GM19240 (cell line): Measurements from ENCODE around the gene USP10.

ENCODE experiments used
- DNase-seq: peaks from one replicate; pipeline ENCODE4 v3.0.0; 2011; ENCODE audit warnings: low spot score; ENCODE audit not compliant: insufficient read length

The USP10 gene

GRCh38 chr16:84795329-84796053 lies 95.7 kb downstream of the USP10 start:
- DNase-seq = no peak

GRCh38 chr16:84800158-84800978 lies 100.6 kb downstream of the USP10 start:
- DNase-seq = no peak

- no peak for DNase-seq
Measured at GRCh38 chr16:84803146-84803545, 103.3 kb downstream of the USP10 start.

GRCh38 chr16:84804326-84804725 lies 104.5 kb downstream of the USP10 start:
- no peak for DNase-seq

- no peak for DNase-seq
Measured at GRCh38 chr16:84806256-84806889, 106.6 kb downstream of the USP10 start.

- no peak for DNase-seq
Measured at GRCh38 chr16:84806890-84807258, 107.1 kb downstream of the USP10 start.

GRCh38 chr16:84807776-84808175 lies 108.0 kb downstream of the USP10 start:
- DNase-seq = no peak

GRCh38 chr16:84808826-84809225 lies 109.0 kb downstream of the USP10 start:
- DNase-seq = no peak

GRCh38 chr16:84810518-84811273 lies 110.9 kb downstream of the USP10 start:
- peak; percentile 43 for DNase-seq

GRCh38 chr16:84811529-84811928 lies 111.7 kb downstream of the USP10 start:
- DNase-seq = no peak

- no peak for DNase-seq
Measured at GRCh38 chr16:84813141-84813934, 113.5 kb downstream of the USP10 start.

- DNase-seq = no peak
Measured at GRCh38 chr16:84815462-84815861, 115.7 kb downstream of the USP10 start.

GRCh38 chr16:84816023-84816422 lies 116.2 kb downstream of the USP10 start:
- no peak for DNase-seq

- DNase-seq = no peak
Measured at GRCh38 chr16:84816485-84816884, 116.7 kb downstream of the USP10 start.

- no peak for DNase-seq
Measured at GRCh38 chr16:84817206-84817605, 117.4 kb downstream of the USP10 start.

- no peak for DNase-seq
Measured at GRCh38 chr16:84817613-84818012, 117.8 kb downstream of the USP10 start.

GRCh38 chr16:84818133-84818532 lies 118.3 kb downstream of the USP10 start:
- no peak for DNase-seq

- DNase-seq = no peak
Measured at GRCh38 chr16:84818989-84819643, 119.3 kb downstream of the USP10 start.

GRCh38 chr16:84819644-84820304 lies 120.0 kb downstream of the USP10 start, which contains the start of gene CRISPLD2:
TSS of gene CRISPLD2 (plus strand) at chr16:84819985. CDS start at chr16:84838496, 18,511 bp downstream.
- peak; percentile 59 for DNase-seq

- DNase-seq = no peak
Measured at GRCh38 chr16:84820305-84820684, 120.5 kb downstream of the USP10 start.
